Measurements from ENCODE around the gene REN.

Gene REN

GRCh38 chr1:204166219-204166618 lies at the start of gene REN:
REN (minus strand) TSS chr1:204166337; CDS start chr1:204166293, 44 bp downstream.
- DNase-seq (ENCODE audit: low read depth, low spot score): no peak

GRCh38 chr1:204213668-204214662 lies 47.8 kb upstream of the REN start, which contains the start of gene GOLT1A:
GOLT1A (minus strand) TSS chr1:204213988; CDS start chr1:204213906, 82 bp downstream.
- peak; percentile 24 for DNase-seq (ENCODE audit: low read depth, low spot score)

- no peak for DNase-seq (ENCODE audit: low read depth, low spot score)
Measured at GRCh38 chr1:204212715-204213114, 46.6 kb upstream of the REN start.

GRCh38 chr1:204211046-204211445 lies 44.9 kb upstream of the REN start:
- no peak for DNase-seq (ENCODE audit: low read depth, low spot score)

- DNase-seq (ENCODE audit: low read depth, low spot score): no peak
Measured at GRCh38 chr1:204207136-204207616, 41.0 kb upstream of the REN start.

- no peak for DNase-seq (ENCODE audit: low read depth, low spot score)
Measured at GRCh38 chr1:204206121-204206520, 40.0 kb upstream of the REN start.

GRCh38 chr1:204205486-204205885 lies 39.3 kb upstream of the REN start:
- DNase-seq (ENCODE audit: low read depth, low spot score): no peak

- no peak for DNase-seq (ENCODE audit: low read depth, low spot score)
Measured at GRCh38 chr1:204204944-204205343, 38.8 kb upstream of the REN start.

- DNase-seq (ENCODE audit: low read depth, low spot score): no peak
Measured at GRCh38 chr1:204203206-204203767, 37.1 kb upstream of the REN start.

GRCh38 chr1:204202481-204202880 lies 36.3 kb upstream of the REN start:
- DNase-seq (ENCODE audit: low read depth, low spot score): no peak

GRCh38 chr1:204201348-204202040 lies 35.4 kb upstream of the REN start:
- DNase-seq (ENCODE audit: low read depth, low spot score): no peak

- DNase-seq (ENCODE audit: low read depth, low spot score): no peak
Measured at GRCh38 chr1:204199579-204199978, 33.4 kb upstream of the REN start.

- no peak for DNase-seq (ENCODE audit: low read depth, low spot score)
Measured at GRCh38 chr1:204198348-204199340, 32.5 kb upstream of the REN start.

GRCh38 chr1:204197068-204197467 lies 30.9 kb upstream of the REN start:
- no peak for DNase-seq (ENCODE audit: low read depth, low spot score)

- DNase-seq (ENCODE audit: low read depth, low spot score): no peak
Measured at GRCh38 chr1:204196068-204196795, 30.1 kb upstream of the REN start, which contains the start of gene KISS1. KISS1 (minus strand) TSS chr1:204196491; CDS start chr1:204192876, 3,615 bp downstream.

GRCh38 chr1:204194771-204195170 lies 28.6 kb upstream of the REN start:
- DNase-seq (ENCODE audit: low read depth, low spot score): no peak

- DNase-seq (ENCODE audit: low read depth, low spot score): no peak
Measured at GRCh38 chr1:204194080-204194479, 27.9 kb upstream of the REN start.

GRCh38 chr1:204192589-204193352 lies 26.6 kb upstream of the REN start:
- no peak for DNase-seq (ENCODE audit: low read depth, low spot score)

- no peak for DNase-seq (ENCODE audit: low read depth, low spot score)
Measured at GRCh38 chr1:204192046-204192445, 25.9 kb upstream of the REN start.

All from smooth muscle cell of the brain vasculature (primary cell).